Measurements from ENCODE around the gene LRRC14B. TPM values are rescaled to one million over a fixed set of nuclear protein-coding genes. Genes with fewer than 3 reads are reported as not detected.
"Not testable (repeated sequence)": the region's sequence is repeated elsewhere in the genome, so short reads cannot be mapped to it uniquely, and the experiment has no call there.

The LRRC14B gene
- total RNA-seq, 1 experiment from 2014 or later: not detected

GRCh38 chr5:237931-238330, 46.6 kb downstream of the LRRC14B start:
- DNase-seq (ENCODE audit: low read depth): not testable (repeated sequence)

DNA sequence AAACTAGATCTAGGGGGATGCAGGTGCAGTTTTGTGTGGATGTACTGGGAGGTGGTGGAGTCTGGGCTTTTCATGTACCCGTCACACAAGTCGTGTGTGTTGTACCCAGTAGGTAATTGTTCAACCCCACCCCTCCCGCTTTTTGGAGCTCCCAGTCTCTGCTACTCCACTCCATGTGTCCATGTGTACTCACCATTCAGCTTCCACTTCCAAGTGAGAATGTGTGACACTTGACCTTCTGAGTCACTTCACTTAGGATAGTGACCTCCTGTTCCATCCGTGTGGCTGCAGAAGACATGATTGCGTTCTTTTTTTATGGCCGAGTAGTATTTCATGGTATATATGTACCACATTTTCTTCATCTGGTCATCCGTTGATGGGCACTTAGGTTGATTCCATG, 49.3 kb downstream of the LRRC14B start:
- not testable (repeated sequence) for DNase-seq (ENCODE audit: low read depth)

DNA sequence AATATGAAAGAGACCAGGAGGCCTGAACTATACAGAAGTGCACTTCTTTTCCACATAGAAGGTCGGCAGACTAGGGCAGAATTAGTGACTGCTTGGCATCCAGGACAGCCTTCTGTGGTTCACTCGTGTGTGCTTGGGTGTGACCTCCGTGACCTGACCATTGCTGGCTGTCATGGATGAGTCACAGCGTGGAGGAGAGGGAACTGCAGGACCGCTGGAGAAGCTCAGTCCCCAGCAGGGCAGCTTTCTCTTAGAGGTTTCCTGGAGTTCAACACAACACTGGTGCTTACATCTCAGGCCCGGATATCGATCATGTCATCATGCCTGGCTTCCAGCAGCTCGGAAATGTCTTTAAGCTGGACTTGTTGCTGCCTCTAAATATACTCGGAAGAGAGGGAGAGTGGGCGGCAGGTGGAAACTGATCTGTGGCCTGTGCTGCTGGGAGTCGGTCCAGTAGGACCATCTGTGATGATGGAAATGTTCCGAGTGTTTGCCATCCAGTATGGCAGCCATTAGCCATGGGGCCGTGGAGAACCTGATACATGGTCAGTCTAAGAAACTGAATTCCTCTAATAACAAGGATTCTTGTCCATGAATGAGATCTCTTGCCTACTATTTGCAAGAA, 49.9 kb downstream of the LRRC14B start:
- peak; percentile 36 for DNase-seq (ENCODE audit: low read depth)

DNA sequence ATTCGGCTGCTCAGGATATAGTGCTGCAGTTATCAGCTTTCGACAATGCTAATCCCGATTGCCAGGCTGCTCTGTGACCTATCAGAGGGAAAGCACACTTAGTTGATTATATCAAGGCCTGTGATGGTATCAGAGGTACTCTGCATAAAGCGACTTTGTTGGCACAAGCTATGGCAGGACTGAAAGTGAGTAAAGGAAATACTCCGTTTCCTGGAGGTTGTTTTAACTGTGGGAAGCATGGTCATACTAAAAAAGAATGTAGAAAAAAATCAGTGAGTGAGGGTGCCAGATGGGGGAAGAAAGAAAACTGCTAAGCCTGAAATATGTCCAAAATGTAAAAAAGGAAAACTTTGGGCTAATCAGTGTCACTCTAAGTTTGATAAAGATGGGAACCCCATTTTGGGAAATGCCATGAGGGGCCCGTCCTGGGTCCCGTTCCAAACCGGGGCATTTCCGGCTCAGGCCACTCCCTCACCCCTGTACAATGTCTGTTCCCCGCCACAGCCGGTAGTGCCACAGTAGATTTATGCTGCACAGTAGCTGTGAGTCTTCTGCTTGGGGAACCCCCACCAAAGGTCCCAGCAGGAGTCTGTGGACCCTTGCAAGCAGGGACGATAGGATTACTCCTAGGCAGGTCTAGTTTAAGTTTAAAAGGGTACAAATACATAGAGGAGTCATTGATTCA, 52.5 kb downstream of the LRRC14B start:
- not testable (repeated sequence) for DNase-seq (ENCODE audit: low read depth)

GRCh38 chr5:245717-246116, 54.4 kb downstream of the LRRC14B start:
- DNase-seq (ENCODE audit: low read depth): peak; percentile 40

Other genes with a start within 250 kb of the LRRC14B start
- gene PLEKHG4B, start 99.3 kb upstream of the LRRC14B start, total RNA-seq (2014; rRNA removed; shearing (Covaris generic)): 5.7 and 9.9 TPM in 2 replicates
- 3.4 and 5.4 TPM in 2 replicates for gene CCDC127, start 26.7 kb downstream of the LRRC14B start, total RNA-seq (2014; rRNA removed; shearing (Covaris generic))
- 78.4 and 109 TPM in 2 replicates for gene SDHA, start 26.8 kb downstream of the LRRC14B start, total RNA-seq (2014; rRNA removed; shearing (Covaris generic))
- 120 and 149 TPM in 2 replicates for gene PDCD6, start 80.2 kb downstream of the LRRC14B start, total RNA-seq (2014; rRNA removed; shearing (Covaris generic))
- 49.1 and 50.6 TPM in 2 replicates for gene AHRR, start 130.2 kb downstream of the LRRC14B start, total RNA-seq (2014; rRNA removed; shearing (Covaris generic))

All from M059J (cell line).